A673 (cell line): ENCODE data around the gene INTS1. TPM values are rescaled to one million over a fixed set of nuclear protein-coding genes. Genes with fewer than 3 reads are reported as not detected.

Experiments
- BruUV-seq: library from RNA; stranded (reverse); fragments of 400-500 nt; replicated peaks from 2 replicates; lab custom pipeline; 2021; lab: Mats Ljungman, UMichigan
- CTCF ChIA-PET: fragments of 300-600 bp; sonication (Branson Sonifier 250); formaldehyde crosslinking; loops from one replicate; lab custom pipeline; 2022; ENCODE audit warnings: antibody characterized with exemption; lab: Charles Lee
- POLR2A ChIA-PET: fragments of 300-600 bp; sonication (Branson Sonifier 250); formaldehyde crosslinking; loops from one replicate; lab custom pipeline; 2022; ENCODE audit warnings: antibody characterized with exemption; ENCODE audit not compliant: low non-redundant PET; lab: Charles Lee
- DNase-seq: peaks from one replicate; pipeline ENCODE4 v3.0.0-alpha.2; 2015; ENCODE audit warnings: low spot score
- H3K27ac ChIP-seq: fragments of 200-600 bp; sonication (generic); 2 replicates; pipeline ENCODE4 v1.5.1; 2016; ENCODE audit warnings: mixed run types, low read depth, mild to moderate bottlenecking, mixed read lengths, antibody characterized with exemption, low read length; ENCODE audit not compliant: poor library complexity, severe bottlenecking
- H3K27me3 ChIP-seq: fragments of 200-600 bp; sonication (generic); replicated peaks from 2 replicates; pipeline ENCODE4 v1.6.1; 2017; ENCODE audit warnings: mixed run types, low read depth, mild to moderate bottlenecking, mixed read lengths, antibody characterized with exemption, low read length; ENCODE audit not compliant: insufficient read depth, poor library complexity
- H3K36me3 ChIP-seq: fragments of 200-600 bp; sonication (generic); 2 replicates; pipeline ENCODE4 v1.6.1; 2016; ENCODE audit warnings: mixed run types, mild to moderate bottlenecking, mixed read lengths, antibody characterized with exemption, low read length; ENCODE audit not compliant: insufficient read depth, poor library complexity, severe bottlenecking
- H3K4me1 ChIP-seq: fragments of 200-600 bp; sonication (generic); 2 replicates; pipeline ENCODE4 v1.6.1; 2017; ENCODE audit warnings: mixed run types, mild to moderate bottlenecking, mixed read lengths, antibody characterized with exemption, low read length; ENCODE audit not compliant: insufficient read depth, poor library complexity, severe bottlenecking
- H3K4me3 ChIP-seq: fragments of 200-600 bp; sonication (generic); 2 replicates; pipeline ENCODE4 v1.5.1; 2016; ENCODE audit warnings: low read depth, mixed run types, mild to moderate bottlenecking, mixed read lengths, low read length; ENCODE audit not compliant: poor library complexity, severe bottlenecking
- H3K9me3 ChIP-seq: fragments of 200-600 bp; sonication (generic); 2 replicates; pipeline ENCODE4 v1.6.1; 2016; ENCODE audit warnings: mixed run types, low read depth, mild to moderate bottlenecking, mixed read lengths, antibody characterized with exemption, low read length; ENCODE audit not compliant: poor library complexity, severe bottlenecking
- EZH2 ChIP-seq: fragments of 200-600 bp; sonication (generic); IDR thresholded peaks from 2 replicates; pipeline ENCODE4 v1.6.1; 2017; ENCODE audit warnings: borderline replicate concordance, low read depth, mild to moderate bottlenecking, mixed read lengths, antibody characterized with exemption, low read length; ENCODE audit not compliant: poor library complexity, severe bottlenecking
- intact Hi-C: fragments of 100-400 bp; cut with micrococcal nuclease; formaldehyde crosslinking; loops from one replicate; pipeline ENCODE4 v1.10.0; 2022; ENCODE audit not compliant: unreplicated experiment
- total RNA-seq: library from RNA; stranded (reverse); gene quantifications from 2 replicates; pipeline ENCODE4 v1.2.3, GENCODE V29; 2021
- TF ChIP-seq, protein P1 (sequence below): fragments of 300-800, 200-600 bp; sonication (generic); conservative IDR thresholded peaks from 2 replicates; pipeline ENCODE4 v1.5.1; 2017; ENCODE audit warnings: low read depth, mild to moderate bottlenecking, antibody characterized with exemption, low read length, moderate library complexity, mixed read lengths

The INTS1 gene
- total RNA-seq, 1 experiment from 2014 or later: 129 TPM

DNA sequence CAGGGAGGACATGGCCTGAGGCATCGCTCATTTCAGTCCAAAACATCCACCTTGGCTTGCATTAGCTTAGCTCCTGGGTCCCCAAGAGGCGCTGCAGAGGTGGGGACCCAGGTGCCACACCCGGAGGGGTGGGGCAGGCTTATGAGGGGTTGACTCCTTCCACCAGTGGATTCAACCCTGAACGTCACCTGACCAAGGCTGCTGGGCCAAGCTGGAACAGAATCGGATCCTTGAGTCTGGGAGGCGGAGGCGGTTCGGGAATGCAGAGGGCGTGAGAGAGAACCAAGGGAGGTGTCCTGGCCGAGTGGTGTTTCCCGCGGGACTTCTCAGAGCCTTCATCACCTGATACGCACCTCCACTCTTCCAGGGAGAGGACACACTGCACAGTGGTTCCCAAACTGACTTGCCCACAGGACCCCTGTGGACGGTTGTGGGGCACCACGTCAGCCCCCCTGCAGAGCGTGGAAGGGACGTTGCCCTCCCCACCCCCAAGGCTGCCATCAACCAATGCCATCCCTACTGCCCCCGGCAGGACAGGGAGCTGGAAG, 40.4 kb downstream of the INTS1 start:
- ChIA-PET POLR2A (no interaction called here), CTCF (no interaction called here)
- Histone ChIP-seq H3K36me3 (no peaks in the 10 kb centered on the region), H3K27me3 (no peaks in the 10 kb centered on the region), H3K4me3 (no peak overlapping the region), H3K27ac (no peak overlapping the region), H3K9me3 (no peaks in the 10 kb centered on the region), H3K4me1 (peaks cover 10% of the 10 kb centered on the region)
- no TSS peak for BruUV-seq
- no peak for TF ChIP-seq EZH2
- TF ChIP-seq, protein P1, sequence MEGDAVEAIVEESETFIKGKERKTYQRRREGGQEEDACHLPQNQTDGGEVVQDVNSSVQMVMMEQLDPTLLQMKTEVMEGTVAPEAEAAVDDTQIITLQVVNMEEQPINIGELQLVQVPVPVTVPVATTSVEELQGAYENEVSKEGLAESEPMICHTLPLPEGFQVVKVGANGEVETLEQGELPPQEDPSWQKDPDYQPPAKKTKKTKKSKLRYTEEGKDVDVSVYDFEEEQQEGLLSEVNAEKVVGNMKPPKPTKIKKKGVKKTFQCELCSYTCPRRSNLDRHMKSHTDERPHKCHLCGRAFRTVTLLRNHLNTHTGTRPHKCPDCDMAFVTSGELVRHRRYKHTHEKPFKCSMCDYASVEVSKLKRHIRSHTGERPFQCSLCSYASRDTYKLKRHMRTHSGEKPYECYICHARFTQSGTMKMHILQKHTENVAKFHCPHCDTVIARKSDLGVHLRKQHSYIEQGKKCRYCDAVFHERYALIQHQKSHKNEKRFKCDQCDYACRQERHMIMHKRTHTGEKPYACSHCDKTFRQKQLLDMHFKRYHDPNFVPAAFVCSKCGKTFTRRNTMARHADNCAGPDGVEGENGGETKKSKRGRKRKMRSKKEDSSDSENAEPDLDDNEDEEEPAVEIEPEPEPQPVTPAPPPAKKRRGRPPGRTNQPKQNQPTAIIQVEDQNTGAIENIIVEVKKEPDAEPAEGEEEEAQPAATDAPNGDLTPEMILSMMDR: no peak
- no peak for DNase-seq
- intact Hi-C loops: no loop called here

GRCh38 chr7:1461646-1462375, 42.4 kb downstream of the INTS1 start:
- Histone ChIP-seq H3K36me3 (no peaks in the 10 kb centered on the region), H3K9me3 (no peaks in the 10 kb centered on the region), H3K27ac (peak overlapping the region; percentile 43), H3K4me1 (peaks cover 10% of the 10 kb centered on the region), H3K27me3 (no peaks in the 10 kb centered on the region), H3K4me3 (no peak overlapping the region)
- ChIA-PET CTCF (no interaction called here), POLR2A (no interaction called here)
- intact Hi-C loops: no loop called here
- no TSS peak for BruUV-seq
- DNase-seq: no peak
- no peak for TF ChIP-seq EZH2
- TF ChIP-seq, protein P1: no peak

- H3K4me3 ChIP-seq: no peak overlapping the region
- intact Hi-C loops: no loop called here
- H3K27me3 ChIP-seq: no peaks in the 10 kb centered on the region
- H3K9me3 ChIP-seq: no peaks in the 10 kb centered on the region
- H3K4me1 ChIP-seq: peaks cover 10% of the 10 kb centered on the region
- H3K36me3 ChIP-seq: no peaks in the 10 kb centered on the region
- H3K27ac ChIP-seq: peak overlapping the region; percentile 1
- ChIA-PET POLR2A (no interaction called here), CTCF (no interaction called here)
- BruUV-seq: no TSS peak
- TF ChIP-seq EZH2: no peak
- TF ChIP-seq, protein P1: no peak
- DNase-seq: no peak
Observed at GRCh38 chr7:1460821-1461645, 43.2 kb downstream of the INTS1 start.
